Measurements from ENCODE around the gene FAM89B.

Gene FAM89B

DNA sequence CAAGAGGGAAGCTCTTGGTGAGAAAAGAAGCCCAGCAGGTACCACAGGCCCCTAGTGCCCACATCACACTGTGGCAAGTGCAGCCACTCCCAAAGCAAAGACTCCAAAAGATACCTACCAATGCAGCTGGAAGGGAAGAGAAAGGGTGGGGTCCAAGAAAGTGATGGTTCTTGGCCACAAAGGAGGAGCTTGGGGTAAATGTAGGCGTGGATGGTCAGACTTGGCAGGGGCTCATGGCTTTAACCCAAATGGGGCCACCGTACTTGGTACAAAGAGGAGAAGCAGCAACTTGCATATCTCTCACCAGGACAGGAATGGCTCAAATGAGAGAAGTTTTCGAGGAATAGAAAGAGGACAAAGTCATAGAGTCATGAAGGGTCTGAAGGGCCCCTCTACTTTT lies 36.9 kb downstream of the FAM89B start:
- no peak overlapping the region for H3K9ac ChIP-seq (ENCODE audit: low read depth, low read length)
- no peaks in the 10 kb centered on the region for H3K9me3 ChIP-seq (ENCODE audit: control insufficient read depth, insufficient read depth, low read length)
- peaks cover 12% of the 10 kb centered on the region; the same call in 1 of the 2 replicates for H3K4me1 ChIP-seq (ENCODE audit: insufficient read depth, low read length)
- H3K36me3 ChIP-seq (ENCODE audit: insufficient read depth, low read length), result peaks cover 5% of the 10 kb centered on the region; the same call in 1 of the 2 replicates

DNA sequence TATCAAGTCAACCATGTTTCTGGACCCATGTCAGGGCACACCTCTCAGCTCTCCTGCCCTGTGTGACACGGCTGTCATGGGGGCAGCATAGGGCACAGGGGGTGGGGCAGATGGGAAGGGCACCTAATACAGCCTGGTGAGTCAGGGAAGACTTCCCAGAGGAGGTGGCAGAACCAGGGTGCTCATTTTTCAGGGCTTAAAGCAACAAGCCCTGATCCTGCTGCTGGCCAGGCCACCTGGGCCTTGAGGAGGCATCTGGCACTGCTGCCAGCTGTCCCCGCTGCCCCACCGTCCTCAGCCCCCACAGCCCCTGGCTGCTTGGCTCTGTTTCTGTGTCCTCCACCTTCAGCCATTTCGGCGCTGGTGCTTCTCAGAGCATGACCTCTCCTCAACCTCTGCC lies 37.3 kb downstream of the FAM89B start:
- H3K4me1 ChIP-seq (ENCODE audit: insufficient read depth, low read length), result peaks cover 12% of the 10 kb centered on the region; the same call in 1 of the 2 replicates
- H3K36me3 ChIP-seq (ENCODE audit: insufficient read depth, low read length), result peaks cover 5% of the 10 kb centered on the region; the same call in 1 of the 2 replicates
- no peaks in the 10 kb centered on the region for H3K9me3 ChIP-seq (ENCODE audit: control insufficient read depth, insufficient read depth, low read length)
- no peak overlapping the region for H3K9ac ChIP-seq (ENCODE audit: low read depth, low read length)

DNA sequence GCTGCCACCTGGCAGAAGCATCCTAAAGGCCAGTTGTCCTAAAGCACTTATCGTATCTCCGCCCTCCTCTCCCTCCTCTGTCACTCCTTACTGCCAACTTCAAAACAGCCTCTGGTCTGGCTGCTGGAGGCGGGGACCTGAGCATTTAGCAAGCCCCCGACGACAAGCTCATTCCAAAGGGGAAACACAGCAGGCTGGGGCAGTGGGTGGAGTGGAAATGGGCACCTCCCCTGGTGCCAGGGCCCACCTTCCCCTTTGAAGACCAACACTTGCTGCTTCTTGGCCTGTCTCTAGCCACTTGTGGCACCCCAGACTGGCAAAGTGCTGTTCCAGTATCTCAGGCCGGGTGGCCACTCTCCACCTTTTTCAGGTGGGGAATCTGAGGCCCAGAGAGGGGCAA lies 38.1 kb downstream of the FAM89B start:
- Histone ChIP-seq H3K4me1 (ENCODE audit: insufficient read depth, low read length) (peaks cover 12% of the 10 kb centered on the region; the same call in 1 of the 2 replicates), H3K36me3 (ENCODE audit: insufficient read depth, low read length) (peaks cover 4% of the 10 kb centered on the region; the same call in 1 of the 2 replicates)

DNA sequence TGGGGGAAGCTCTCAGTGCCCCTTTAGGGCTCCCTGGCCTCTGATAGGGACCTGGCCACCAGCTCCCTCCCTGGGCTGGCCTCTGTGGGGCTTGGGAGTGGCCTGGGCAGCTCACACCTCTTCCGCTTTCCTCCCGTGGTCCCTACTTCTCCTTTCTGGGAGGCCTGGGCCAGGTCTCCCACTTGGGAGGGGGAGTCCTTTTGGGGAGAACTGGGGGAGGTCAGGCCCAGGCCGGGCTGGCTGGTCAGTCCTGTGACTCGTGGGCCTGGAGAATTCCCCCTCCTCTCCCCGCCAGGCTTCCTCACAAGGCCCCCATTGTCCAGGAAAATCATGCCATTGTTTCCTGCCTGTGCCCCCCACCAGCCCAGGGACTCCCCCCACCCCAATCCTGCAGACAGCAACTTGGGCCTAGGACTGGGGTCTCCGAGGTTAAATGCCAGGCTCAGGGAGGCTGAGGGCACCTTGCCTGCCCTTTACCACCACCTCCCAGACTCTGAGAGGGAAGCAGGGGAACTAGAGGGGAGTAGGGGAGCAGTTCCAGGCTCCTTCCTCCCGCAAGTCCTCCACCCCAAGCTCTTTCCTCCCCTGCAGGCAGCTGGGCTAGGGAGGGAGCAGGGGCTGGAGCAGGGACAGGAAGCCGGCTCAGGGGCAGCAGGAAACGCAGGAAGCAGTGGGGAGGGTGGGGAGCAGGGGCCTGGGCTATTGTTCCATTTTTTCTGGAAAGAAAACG lies 38.9 kb downstream of the FAM89B start:
- Histone ChIP-seq H3K9ac (ENCODE audit: low read depth, low read length) (no peak overlapping the region), H3K4me1 (ENCODE audit: insufficient read depth, low read length) (peaks cover 12% of the 10 kb centered on the region; the same call in 1 of the 2 replicates), H3K9me3 (ENCODE audit: control insufficient read depth, insufficient read depth, low read length) (no peaks in the 10 kb centered on the region), H3K36me3 (ENCODE audit: insufficient read depth, low read length) (peaks cover 3% of the 10 kb centered on the region; the same call in 1 of the 2 replicates)

More for the DNA sequence above, 38.1 kb downstream of the FAM89B start:
- Histone ChIP-seq H3K9ac (ENCODE audit: low read depth, low read length) (no peak overlapping the region), H3K9me3 (ENCODE audit: control insufficient read depth, insufficient read depth, low read length) (no peaks in the 10 kb centered on the region)

DNA sequence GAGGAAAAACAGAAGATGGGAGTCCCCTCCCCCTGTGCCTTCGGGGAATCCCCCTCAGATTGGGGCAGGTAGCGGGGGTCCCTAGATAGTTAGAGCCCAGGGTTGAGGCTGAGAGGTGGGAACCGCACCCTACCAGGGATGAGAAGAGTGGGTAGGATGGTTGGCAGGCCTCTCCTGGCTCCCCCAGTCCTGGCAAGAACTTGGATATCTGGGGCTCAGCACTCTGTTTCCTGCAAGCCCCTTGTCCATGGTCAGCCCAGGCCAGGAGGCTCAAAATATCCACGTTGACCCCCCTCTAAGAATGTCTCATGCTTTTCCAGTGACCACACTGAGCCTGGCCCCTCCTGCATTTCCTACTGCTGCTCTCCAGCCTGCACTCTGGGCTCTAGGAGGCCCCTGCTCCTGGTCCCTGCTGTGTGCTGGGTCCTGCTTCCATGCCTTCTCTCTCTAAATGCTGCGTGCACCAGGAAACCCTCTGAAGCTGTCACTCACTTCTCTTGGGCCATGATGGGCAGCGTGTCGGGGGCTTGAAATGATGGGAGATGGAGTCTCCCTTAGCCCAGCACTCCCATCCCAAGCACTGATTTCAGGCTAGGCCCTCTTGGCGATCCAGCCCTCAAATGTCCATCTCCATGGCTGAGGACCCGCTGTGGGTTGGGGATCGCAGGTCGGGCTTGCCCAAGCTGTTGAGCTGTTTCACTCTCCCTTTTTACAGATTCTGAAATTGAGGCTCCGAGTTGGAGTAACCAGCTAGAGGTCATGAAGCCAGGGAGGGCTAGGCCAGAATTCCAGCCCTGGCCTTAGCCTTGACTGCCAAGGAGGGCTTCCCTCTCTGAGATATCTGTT lies 39.6 kb downstream of the FAM89B start:
- Histone ChIP-seq H3K9ac (ENCODE audit: low read depth, low read length) (no peak overlapping the region), H3K36me3 (ENCODE audit: insufficient read depth, low read length) (peaks cover 3% of the 10 kb centered on the region; the same call in 1 of the 2 replicates), H3K9me3 (ENCODE audit: control insufficient read depth, insufficient read depth, low read length) (no peaks in the 10 kb centered on the region), H3K4me1 (ENCODE audit: insufficient read depth, low read length) (peaks cover 12% of the 10 kb centered on the region; the same call in 1 of the 2 replicates)

DNA sequence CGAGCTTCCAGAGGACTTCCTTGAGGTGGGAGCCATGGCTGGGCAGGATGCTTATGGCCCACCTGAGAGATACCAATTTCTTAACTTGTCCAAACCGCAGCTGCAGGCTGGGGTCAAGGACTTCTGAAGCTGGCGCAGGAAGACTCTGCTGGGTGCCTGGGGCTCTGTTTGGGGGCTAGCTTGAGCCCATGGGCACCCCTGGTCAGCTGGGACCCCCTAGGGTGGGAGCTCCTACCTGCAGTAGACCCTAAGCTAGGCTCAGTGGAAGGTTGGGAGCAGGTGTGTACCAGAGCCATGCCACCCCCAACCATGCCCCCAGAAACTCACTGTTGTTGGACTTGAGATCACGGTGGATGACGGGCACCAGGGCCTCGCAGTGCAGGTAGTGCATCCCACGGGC lies 40.4 kb downstream of the FAM89B start:
- H3K36me3 ChIP-seq (ENCODE audit: insufficient read depth, low read length), result peaks cover 7% of the 10 kb centered on the region; the same call in 1 of the 2 replicates
- no peak overlapping the region for H3K9ac ChIP-seq (ENCODE audit: low read depth, low read length)

GRCh38 chr11:65613091-65613928 lies 41.0 kb downstream of the FAM89B start:
- peaks cover 11% of the 10 kb centered on the region; the same call in 1 of the 2 replicates for H3K36me3 ChIP-seq (ENCODE audit: insufficient read depth, low read length)
- H3K9me3 ChIP-seq (ENCODE audit: control insufficient read depth, insufficient read depth, low read length), result no peaks in the 10 kb centered on the region
- peaks cover 12% of the 10 kb centered on the region; the same call in 1 of the 2 replicates for H3K4me1 ChIP-seq (ENCODE audit: insufficient read depth, low read length)
- peak overlapping the region; percentile 84 for H3K9ac ChIP-seq (ENCODE audit: low read depth, low read length)

More for the DNA sequence above, 40.4 kb downstream of the FAM89B start:
- Histone ChIP-seq H3K9me3 (ENCODE audit: control insufficient read depth, insufficient read depth, low read length) (no peaks in the 10 kb centered on the region), H3K4me1 (ENCODE audit: insufficient read depth, low read length) (peaks cover 12% of the 10 kb centered on the region; the same call in 1 of the 2 replicates)

DNA sequence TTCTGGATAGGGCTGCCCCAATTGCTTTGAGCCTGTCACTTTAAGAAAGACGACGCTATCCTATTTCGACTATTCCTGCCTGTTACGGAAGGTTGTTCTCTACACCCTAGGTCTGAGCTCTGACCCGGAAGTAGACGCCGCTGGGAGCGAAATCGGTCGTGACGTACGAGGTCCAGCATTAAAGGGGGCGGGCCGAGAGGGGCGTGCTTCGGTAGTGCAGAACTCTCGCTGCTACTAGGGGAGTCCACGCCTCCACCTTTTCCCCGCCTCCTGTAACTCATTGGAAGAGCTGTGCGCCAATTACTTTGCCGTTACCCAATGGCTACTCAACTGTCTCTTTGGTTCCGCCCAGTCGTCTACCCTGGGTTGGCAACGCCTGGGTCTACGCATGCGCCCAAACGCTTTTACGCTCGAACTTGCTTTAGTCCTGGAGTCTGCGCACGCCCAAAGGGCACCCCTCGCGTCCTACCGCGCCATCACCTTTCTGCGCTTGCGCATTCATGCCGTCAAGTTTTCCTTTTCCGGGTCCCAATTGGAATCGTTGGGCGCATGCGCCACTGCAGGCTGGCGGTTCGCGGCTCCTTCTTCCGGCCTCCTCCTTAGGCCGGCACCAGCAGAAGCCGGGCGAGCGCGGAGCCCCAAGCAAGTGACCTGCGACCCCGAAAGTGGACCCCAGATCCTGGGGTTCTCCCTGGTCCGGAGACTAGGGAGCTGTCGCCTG lies 43.1 kb downstream of the FAM89B start, which contains the start of gene PCNX3:
Gene PCNX3, plus strand, starts transcription at position 548 of the 721 bp plus-strand sequence. CDS start 536 bp downstream, outside the sequence.
- Histone ChIP-seq H3K9ac (ENCODE audit: low read depth, low read length) (peak within 1 kb of the TSS; percentile 84), H3K4me1 (ENCODE audit: insufficient read depth, low read length) (peaks cover 12% of the 10 kb centered on the region; the same call in 1 of the 2 replicates), H3K9me3 (ENCODE audit: control insufficient read depth, insufficient read depth, low read length) (no peaks in the 10 kb centered on the region), H3K36me3 (ENCODE audit: insufficient read depth, low read length) (peaks cover 8% of the 10 kb centered on the region; the same call in 1 of the 2 replicates)

DNA sequence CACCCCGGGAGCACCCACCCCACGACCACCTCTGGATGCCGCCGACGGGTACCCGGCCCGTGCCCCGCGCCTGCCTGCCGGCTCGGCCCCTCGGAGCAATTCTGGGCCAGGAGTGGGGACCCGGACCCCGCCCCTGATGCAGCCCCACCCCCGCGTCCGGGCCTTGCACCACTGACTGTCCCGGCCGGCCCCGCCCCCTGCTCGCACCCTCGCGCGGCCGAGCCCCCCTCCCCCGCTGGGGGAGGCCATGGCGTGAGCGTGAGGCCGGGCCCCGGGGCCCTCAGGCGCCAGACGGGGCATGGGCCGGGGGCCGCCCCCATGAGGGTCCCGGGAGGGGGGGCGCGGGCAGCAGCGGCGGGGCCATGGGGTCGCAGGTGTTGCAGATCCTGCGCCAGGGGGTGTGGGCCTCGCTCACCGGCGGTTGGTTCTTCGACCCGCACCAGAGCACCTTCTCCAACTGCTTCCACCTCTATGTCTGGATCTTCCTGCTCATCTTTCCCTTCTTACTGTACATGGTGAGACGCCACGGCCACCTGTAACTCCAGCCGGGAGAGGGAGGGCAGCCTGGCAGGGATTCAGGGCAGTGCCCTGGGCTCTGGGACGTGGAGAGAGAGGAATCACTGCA lies 43.7 kb downstream of the FAM89B start:
- Histone ChIP-seq H3K9ac (ENCODE audit: low read depth, low read length) (peak overlapping the region; percentile 68), H3K36me3 (ENCODE audit: insufficient read depth, low read length) (peaks cover 8% of the 10 kb centered on the region; the same call in 1 of the 2 replicates), H3K4me1 (ENCODE audit: insufficient read depth, low read length) (peaks cover 12% of the 10 kb centered on the region; the same call in 1 of the 2 replicates), H3K9me3 (ENCODE audit: control insufficient read depth, insufficient read depth, low read length) (no peaks in the 10 kb centered on the region)

DNA sequence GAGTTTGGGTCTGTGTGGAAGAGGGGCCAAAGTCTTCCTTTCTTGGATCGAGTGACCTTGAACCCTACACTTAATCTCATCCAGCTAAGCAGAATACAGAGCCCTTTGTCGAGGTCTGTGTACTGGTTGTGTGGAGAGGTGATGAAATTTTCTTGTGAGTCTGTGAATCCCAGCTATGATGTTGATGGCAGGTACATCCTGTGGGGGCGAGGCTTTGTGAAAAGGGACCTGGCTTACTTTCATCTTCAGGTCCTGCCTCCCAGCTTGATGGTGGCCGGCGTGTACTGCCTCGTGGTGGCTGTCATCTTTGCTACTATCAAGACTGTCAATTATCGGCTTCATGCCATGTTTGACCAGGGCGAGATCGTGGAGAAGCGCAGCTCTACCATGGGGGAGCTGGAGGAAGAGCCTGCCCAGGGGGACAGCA lies 44.2 kb downstream of the FAM89B start:
- H3K4me1 ChIP-seq (ENCODE audit: insufficient read depth, low read length), result peaks cover 12% of the 10 kb centered on the region; the same call in 1 of the 2 replicates

DNA sequence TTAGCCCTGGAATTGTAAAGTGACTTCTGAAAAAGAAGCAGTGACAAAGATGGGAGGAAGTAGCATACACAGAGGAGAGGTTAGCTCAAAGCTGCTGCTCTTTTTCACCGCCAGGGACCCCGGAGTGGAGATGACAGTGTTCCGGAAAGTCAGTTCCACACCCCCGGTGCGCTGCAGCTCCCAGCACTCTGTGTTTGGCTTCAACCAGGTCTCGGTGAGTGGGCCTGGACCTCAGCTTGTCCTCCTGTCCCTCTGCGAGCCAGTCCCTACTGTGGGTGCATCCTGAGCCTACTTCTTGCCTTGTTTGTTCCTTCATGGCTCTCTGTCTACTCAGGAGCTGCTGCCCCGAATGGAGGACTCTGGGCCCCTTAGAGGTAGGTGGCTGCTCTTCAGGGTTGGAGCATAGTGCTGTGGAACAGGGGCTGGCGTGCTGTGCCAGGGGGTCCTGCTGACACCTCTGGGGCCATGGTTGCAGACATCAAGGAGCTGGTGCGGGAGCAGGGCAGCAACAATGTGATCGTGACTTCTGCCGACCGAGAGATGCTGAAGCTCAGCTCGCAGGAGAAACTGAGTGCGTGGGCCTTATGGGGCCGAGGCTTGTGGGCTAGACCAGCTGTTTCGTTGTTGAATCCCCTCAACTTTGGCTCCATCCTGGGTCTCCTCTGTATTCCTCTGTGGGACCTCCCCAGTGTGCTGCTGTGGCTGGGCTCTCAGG lies 45.0 kb downstream of the FAM89B start:
- Histone ChIP-seq H3K36me3 (ENCODE audit: insufficient read depth, low read length) (peaks cover 15% of the 10 kb centered on the region), H3K9ac (ENCODE audit: low read depth, low read length) (no peak overlapping the region), H3K9me3 (ENCODE audit: control insufficient read depth, insufficient read depth, low read length) (no peaks in the 10 kb centered on the region), H3K4me1 (ENCODE audit: insufficient read depth, low read length) (peaks cover 5% of the 10 kb centered on the region; the same call in 1 of the 2 replicates)

More for the DNA sequence above, 44.2 kb downstream of the FAM89B start:
- Histone ChIP-seq H3K36me3 (ENCODE audit: insufficient read depth, low read length) (peaks cover 10% of the 10 kb centered on the region; the same call in 1 of the 2 replicates), H3K9ac (ENCODE audit: low read depth, low read length) (peak overlapping the region; percentile 68; the same call in 1 of the 2 replicates), H3K9me3 (ENCODE audit: control insufficient read depth, insufficient read depth, low read length) (no peaks in the 10 kb centered on the region)
